Common myeloid progenitor, CD34-positive (primary cell): ENCODE results near the gene TUBD1.
"Not testable (repeated sequence)": the region's sequence is repeated elsewhere in the genome, so short reads cannot be mapped to it uniquely, and the experiment has no call there.

Experiments used
- CTCF ChIA-PET: fragments of 350-600 bp; sonication (Branson Sonifier 250); formaldehyde crosslinking; loops from one replicate; lab custom pipeline; 2021; ENCODE audit warnings: antibody characterized with exemption; lab: Charles Lee
- POLR2A ChIA-PET: fragments of 350-600 bp; sonication (Branson Sonifier 250); formaldehyde crosslinking; loops from one replicate; lab custom pipeline; 2021; ENCODE audit warnings: antibody characterized with exemption; lab: Charles Lee
- DNase-seq, 3 donors: peaks; one replicate each; pipeline versions ENCODE4 v3.0.0 to v3.0.0-alpha.2; 2013
- H3K27ac ChIP-seq, 2 experiments: 1 replicate in 1 of 2; 2 replicates in 1 of 2; pipeline ENCODE4 v1.7.0; 2013; ENCODE audit warnings: inconsistent platforms in 2 of 2, low read length in 2 of 2, mild to moderate bottlenecking in 2 of 2, low read depth in 1 of 2, moderate library complexity in 1 of 2; ENCODE audit not compliant: severe bottlenecking in 2 of 2, insufficient read depth in 1 of 2, poor library complexity in 1 of 2
- H3K27me3 ChIP-seq, 5 experiments: replicated peaks in 2 of 5; 1 replicate in 3 of 5; 2 replicates in 2 of 5; pipeline versions ENCODE4 v1.6.1 to v1.7.0; 2013; ENCODE audit warnings: low read length in 4 of 5, mild to moderate bottlenecking in 2 of 5, moderate library complexity in 2 of 5, inconsistent platforms in 1 of 5; ENCODE audit not compliant: insufficient read depth in 5 of 5, control insufficient read depth in 4 of 5
- H3K36me3 ChIP-seq, 4 experiments: 1 replicate in 2 of 4; 2 replicates in 2 of 4; pipeline versions ENCODE4 v1.6.1 to v1.7.0; 2013; ENCODE audit warnings: low read length in 3 of 4, control low read depth in 1 of 4, mild to moderate bottlenecking in 1 of 4; ENCODE audit not compliant: control insufficient read depth in 4 of 4, insufficient read depth in 4 of 4
- H3K4me1 ChIP-seq, 4 experiments: 1 replicate in 3 of 4; 2 replicates in 1 of 4; pipeline versions ENCODE4 v1.6.1 to v1.7.1; 2013; ENCODE audit warnings: low read length in 3 of 4, mild to moderate bottlenecking in 3 of 4, control low read depth in 1 of 4, inconsistent platforms in 1 of 4, moderate library complexity in 1 of 4; ENCODE audit not compliant: control insufficient read depth in 4 of 4, insufficient read depth in 4 of 4; ENCODE audit errors: control extremely low read depth in 1 of 4
- H3K4me3 ChIP-seq, 7 experiments: 1 replicate in 4 of 7; 2 replicates in 3 of 7; pipeline versions ENCODE4 v1.5.1 to v1.7.0; 2013; ENCODE audit warnings: mild to moderate bottlenecking in 7 of 7, low read length in 6 of 7, moderate library complexity in 6 of 7, inconsistent platforms in 2 of 7, low read depth in 2 of 7, control low read depth in 1 of 7; ENCODE audit not compliant: insufficient read depth in 4 of 7, control insufficient read depth in 1 of 7; ENCODE audit errors: extremely low read depth in 1 of 7
- H3K9me3 ChIP-seq, 5 experiments: 1 replicate in 4 of 5; 2 replicates in 1 of 5; pipeline versions ENCODE4 v1.6.1 to v1.7.1; 2013; ENCODE audit warnings: low read length in 4 of 5, mild to moderate bottlenecking in 2 of 5, inconsistent platforms in 1 of 5, low read depth in 1 of 5, moderate library complexity in 1 of 5; ENCODE audit not compliant: control insufficient read depth in 4 of 5, insufficient read depth in 2 of 5; ENCODE audit errors: control extremely low read depth in 1 of 5
- WGBS: methylation state at CpG from one replicate; pipeline ENCODE4 v1.1.5; 2013; ENCODE audit not compliant: insufficient coverage; 5-methylcytosine and 5-hydroxymethylcytosine counted together

The TUBD1 gene

DNA sequence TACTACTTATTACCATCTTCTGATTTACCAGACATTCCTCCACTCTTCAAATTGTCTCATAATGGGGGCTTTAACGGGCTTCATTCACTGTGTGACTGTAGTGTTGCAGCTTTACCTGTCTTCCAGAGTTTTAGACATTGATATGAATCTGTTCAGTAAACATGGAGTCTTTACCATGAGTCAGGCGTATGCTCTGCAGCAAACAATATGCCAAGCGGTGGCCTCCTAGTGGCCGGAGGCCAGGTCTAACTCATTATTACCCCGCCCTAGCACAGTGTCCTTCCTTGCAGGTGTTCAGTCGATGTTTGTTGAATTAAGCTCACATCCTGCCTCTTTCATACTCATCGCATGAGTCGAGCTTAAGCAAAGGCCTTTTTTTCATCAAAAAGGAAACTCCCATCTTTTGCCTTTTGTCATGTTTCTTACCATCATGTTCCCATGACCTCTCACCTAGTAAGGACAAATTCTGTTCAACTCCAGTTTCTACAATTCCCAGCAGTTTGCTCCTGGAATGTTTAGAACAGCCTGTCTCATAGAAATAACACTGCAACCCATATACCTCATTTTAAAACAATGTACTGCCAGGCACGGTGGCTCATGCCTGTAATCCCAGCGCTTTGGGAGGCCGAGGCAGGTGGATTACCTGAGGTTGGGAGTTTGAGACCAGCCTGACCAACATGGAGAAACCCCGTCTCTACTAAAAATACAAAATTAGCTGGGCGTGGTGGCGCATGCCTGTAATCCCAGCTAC is 39.4 kb downstream of the TUBD1 start:
- no peaks in the 10 kb centered on the region for H3K9me3 ChIP-seq
- 94% methylated on average over 8 of the region's 14 CpGs for WGBS
- CTCF ChIA-PET = interaction anchor here (0.9 to 1.7 kb wide), 4 partner anchors 25 to 96 kb away, joined by 3 to 4 read pairs (median 4); no protein-coding TSS in a partner anchor
- POLR2A ChIA-PET = interaction anchor here (0.9 kb wide), 1 partner anchor 12 kb away, joined by 3 read pairs; no protein-coding TSS in a partner anchor
- peak in 2 of 3 donors; percentile 49 to 59 for DNase-seq
- peaks cover 2 to 15% (median 7%) of the 10 kb centered on the region in 4 experiments for H3K4me1 ChIP-seq
- H3K27me3 ChIP-seq = no peaks in the 10 kb centered on the region
- no peak overlapping the region for H3K27ac ChIP-seq
- no peak overlapping the region for H3K4me3 ChIP-seq
- peaks cover 0 to 2% (median 0%) of the 10 kb centered on the region in 4 experiments for H3K36me3 ChIP-seq

DNA sequence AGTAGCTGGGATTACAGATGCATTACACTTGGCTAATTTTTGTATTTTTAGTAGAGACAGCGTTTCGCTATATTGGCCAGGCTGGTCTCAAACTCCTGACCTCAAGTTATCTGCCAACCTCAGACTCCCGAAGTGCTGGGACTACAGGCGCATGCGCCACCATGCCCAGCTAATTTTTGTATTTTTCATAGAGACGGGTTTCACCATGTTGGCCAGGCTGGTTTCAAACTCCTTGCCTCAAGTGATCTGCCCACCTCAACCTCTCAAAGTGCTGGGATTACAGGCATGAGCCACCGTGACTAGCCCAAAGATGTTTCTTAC is 39.9 kb downstream of the TUBD1 start:
- DNase-seq, H3K27ac ChIP-seq, H3K9me3 ChIP-seq, H3K36me3 ChIP-seq, H3K27me3 ChIP-seq, H3K4me3 ChIP-seq: not testable (repeated sequence)
- 98% methylated on average over 7 of the region's 7 CpGs for WGBS
- ChIA-PET POLR2A (interaction anchor here (0.9 kb wide), 1 partner anchor 11 kb away, joined by 3 read pairs; no protein-coding TSS in a partner anchor), CTCF (interaction anchor here (0.9 to 1.7 kb wide), 4 partner anchors 25 to 95 kb away, joined by 3 to 4 read pairs (median 4); no protein-coding TSS in a partner anchor)
- H3K4me1 ChIP-seq = peaks cover 2 to 19% (median 8%) of the 10 kb centered on the region in 4 experiments

DNA sequence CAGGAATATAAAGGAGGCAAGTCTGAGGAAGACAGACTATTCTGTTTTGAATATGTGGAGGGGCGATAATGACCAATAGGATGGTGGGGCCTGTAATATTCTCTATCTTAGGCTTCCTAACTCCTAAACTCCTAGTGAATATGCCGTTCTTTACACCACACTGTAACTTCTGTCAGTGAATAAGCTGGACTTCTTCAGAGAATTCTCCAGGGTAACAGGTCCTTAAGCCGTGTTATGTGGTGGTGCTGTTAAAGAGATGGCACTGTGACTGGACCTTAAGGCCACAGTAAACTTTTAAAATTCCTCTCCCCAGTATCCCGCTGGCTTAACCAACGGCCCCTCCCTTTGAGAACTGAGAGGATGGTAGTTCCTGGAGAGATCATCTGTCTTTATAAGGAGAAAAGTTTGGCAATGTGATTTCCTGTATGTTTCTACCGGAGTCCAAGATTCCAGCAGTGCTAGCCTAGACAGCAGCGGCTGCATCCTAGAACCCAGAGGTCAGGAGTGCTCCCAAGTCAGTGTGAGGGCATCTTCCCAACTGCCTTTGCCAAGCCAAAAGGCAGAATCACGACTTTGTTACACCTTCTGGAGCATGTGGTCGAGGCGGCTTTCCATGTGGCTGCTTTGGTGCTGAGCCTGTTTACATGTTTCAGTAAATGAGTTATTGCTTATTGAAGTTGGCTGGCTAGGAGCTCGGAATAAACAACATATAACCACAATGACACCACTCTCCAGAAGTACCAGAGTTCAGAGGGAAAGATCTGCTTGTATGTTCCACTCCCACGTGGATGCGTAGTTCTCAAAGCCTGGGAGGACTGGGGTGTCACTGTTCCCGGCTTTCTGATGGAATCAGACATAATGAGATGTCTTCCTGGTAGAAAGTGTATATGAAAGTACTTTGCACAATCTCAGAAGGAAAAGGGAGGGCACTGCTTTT is 41.0 kb downstream of the TUBD1 start:
- Histone ChIP-seq H3K4me1 (peaks cover 4 to 28% (median 12%) of the 10 kb centered on the region in 4 experiments), H3K27ac (no peak overlapping the region), H3K36me3 (no peaks in the 10 kb centered on the region), H3K9me3 (no peaks in the 10 kb centered on the region), H3K27me3 (no peaks in the 10 kb centered on the region), H3K4me3 (no peak overlapping the region)
- POLR2A ChIA-PET = no interaction called here
- 98% methylated on average over 6 of the region's 14 CpGs for WGBS
- CTCF ChIA-PET = interaction anchor here (1.0 to 1.7 kb wide), 3 partner anchors 8 to 94 kb away, joined by 3 to 4 read pairs (median 4); no protein-coding TSS in a partner anchor
- no peak for DNase-seq

DNA sequence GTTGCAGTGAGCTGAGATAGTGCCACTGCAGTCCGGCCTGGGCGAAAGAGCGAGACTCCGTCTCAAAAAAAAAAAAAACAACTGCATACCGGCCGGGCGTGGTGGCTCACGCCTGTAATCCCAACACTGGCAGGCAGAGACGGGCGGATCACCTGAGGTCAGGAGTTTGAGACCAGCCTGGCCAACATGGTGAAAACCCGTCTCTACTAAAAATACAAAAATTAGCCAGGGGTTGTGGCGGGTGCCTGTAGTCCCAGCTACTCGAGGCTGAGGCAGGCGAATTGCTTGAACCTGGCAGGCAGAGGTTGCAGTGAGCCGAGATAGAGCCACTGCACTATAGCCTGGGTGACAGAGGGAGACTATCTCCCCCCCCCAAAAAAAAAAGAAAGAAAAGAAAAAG is 42.4 kb downstream of the TUBD1 start:
- not testable (repeated sequence) for H3K27ac ChIP-seq

DNA sequence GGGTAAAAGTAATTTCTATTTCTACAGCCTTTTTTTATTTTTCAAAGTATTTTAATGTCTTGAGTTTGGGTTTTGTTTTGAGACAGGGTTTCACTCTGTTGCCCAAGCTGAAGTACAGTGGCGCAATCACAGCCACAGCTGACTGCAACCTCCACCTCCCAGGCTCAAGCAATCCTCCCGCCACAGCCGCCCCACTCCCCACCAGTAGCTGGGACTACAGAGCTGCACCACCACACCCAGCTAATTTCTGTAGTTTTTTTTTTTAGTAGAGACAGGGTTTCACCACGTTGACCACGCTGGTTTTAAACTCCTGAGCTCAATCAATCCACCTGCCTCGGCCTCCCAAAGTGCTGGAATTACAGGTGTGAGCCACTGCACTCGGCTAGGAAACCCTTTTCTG is 44.0 kb downstream of the TUBD1 start:
- no peaks in the 10 kb centered on the region for H3K27me3 ChIP-seq
- ChIA-PET POLR2A (no interaction called here), CTCF (interaction anchor here (0.9 to 5.2 kb wide), 4 partner anchors 10 to 90 kb away, joined by 3 to 25 read pairs (median 10); no protein-coding TSS in a partner anchor)
- H3K4me1 ChIP-seq = peaks cover 8 to 50% (median 27%) of the 10 kb centered on the region in 4 experiments
- H3K27ac ChIP-seq = no peak overlapping the region
- H3K9me3 ChIP-seq = no peaks in the 10 kb centered on the region
- no peak overlapping the region for H3K4me3 ChIP-seq
- H3K36me3 ChIP-seq = no peaks in the 10 kb centered on the region
- DNase-seq = peak in 2 of 3 donors; percentile 79 to 82
- WGBS = 79% methylated on average over 3 of the region's 7 CpGs

More for the DNA sequence above, 42.4 kb downstream of the TUBD1 start:
- CTCF ChIA-PET = interaction anchor here (1.6 to 5.2 kb wide), 3 partner anchors 9 to 19 kb away, joined by 4 to 25 read pairs (median 8); no protein-coding TSS in a partner anchor
- H3K4me3 ChIP-seq, DNase-seq, H3K27me3 ChIP-seq, POLR2A ChIA-PET, H3K36me3 ChIP-seq, H3K9me3 ChIP-seq: not testable (repeated sequence)
- H3K4me1 ChIP-seq = peaks cover 8 to 42% (median 25%) of the 10 kb centered on the region in 4 experiments
- WGBS = 100% methylated on average over 6 of the region's 15 CpGs

DNA sequence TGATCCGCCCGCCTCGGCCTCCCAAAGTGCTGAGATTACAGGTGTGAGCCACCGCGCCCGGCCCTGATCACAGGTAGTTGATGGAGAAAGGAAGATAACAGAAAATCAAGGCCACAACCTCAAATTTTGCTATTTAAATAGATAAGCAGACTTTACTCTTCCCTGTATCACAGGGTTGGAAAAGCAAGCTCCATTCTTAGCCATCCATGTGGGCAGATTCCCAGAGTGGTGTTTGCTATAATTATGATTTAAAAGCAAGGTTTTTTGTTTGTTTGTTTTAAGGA is 44.4 kb downstream of the TUBD1 start:
- Histone ChIP-seq H3K27me3 (no peaks in the 10 kb centered on the region), H3K9me3 (no peaks in the 10 kb centered on the region), H3K27ac (no peak overlapping the region), H3K4me1 (peaks cover 8 to 50% (median 27%) of the 10 kb centered on the region in 4 experiments), H3K36me3 (no peaks in the 10 kb centered on the region), H3K4me3 (no peak overlapping the region)
- 100% methylated on average over 1 of the region's 6 CpGs for WGBS
- ChIA-PET CTCF (interaction anchor here (2.1 to 5.2 kb wide), 3 partner anchors 9 to 21 kb away, joined by 8 to 25 read pairs (median 12); no protein-coding TSS in a partner anchor), POLR2A (interaction anchor here (0.6 to 0.7 kb wide), 2 partner anchors 57 to 105 kb away, joined by 3 to 4 read pairs; no protein-coding TSS in a partner anchor)
- DNase-seq = no peak
